HEK293T (cell line): Measurements from ENCODE around the gene NMNAT2.

Experiments
- CTCF ChIA-PET: fragments of 350-600 bp; formaldehyde crosslinking; extraction: SDS; loops from one replicate; lab custom pipeline; 2021; ENCODE audit warnings: antibody characterized with exemption, inconsistent platforms; lab: Yijun Ruan, JAX
- POLR2A ChIA-PET: fragments of 350-600 bp; formaldehyde crosslinking; extraction: SDS; loops from one replicate; lab custom pipeline; 2020; ENCODE audit warnings: antibody characterized with exemption, inconsistent platforms; lab: Yijun Ruan, JAX
- DNase-seq: peaks from one replicate; pipeline ENCODE4 v3.0.0; 2012; ENCODE audit warnings: mixed read lengths; ENCODE audit errors: extremely low spot score
- ARNT ChIP-seq: fragments of 450-650 bp; IDR thresholded peaks from 2 replicates; pipeline ENCODE4 v1.6.1; 2017; ENCODE audit warnings: mild to moderate bottlenecking
- BHLHE40 ChIP-seq: fragments of 450-650 bp; IDR thresholded peaks from 2 replicates; pipeline ENCODE4 v1.6.1; 2016; ENCODE audit warnings: mild to moderate bottlenecking, moderate library complexity, borderline replicate concordance
- CTBP1 ChIP-seq: fragments of 450-650 bp; IDR thresholded peaks from 2 replicates; pipeline ENCODE4 v1.6.1; 2016; ENCODE audit warnings: borderline replicate concordance
- ELF4 ChIP-seq: fragments of 450-650 bp; IDR thresholded peaks from 2 replicates; pipeline ENCODE4 v1.6.1; 2017; ENCODE audit warnings: antibody characterized with exemption
- FOXA1 ChIP-seq: fragments of 450-650 bp; IDR thresholded peaks from 2 replicates; pipeline ENCODE4 v1.6.1; 2016; ENCODE audit warnings: mild to moderate bottlenecking
- FOXK2 ChIP-seq: fragments of 450-650 bp; IDR thresholded peaks from 2 replicates; pipeline ENCODE4 v1.6.1; 2016; ENCODE audit warnings: mild to moderate bottlenecking
- FOXM1 ChIP-seq: fragments of 450-650 bp; IDR thresholded peaks from 2 replicates; pipeline ENCODE4 v1.6.1; 2017; ENCODE audit warnings: mild to moderate bottlenecking, borderline replicate concordance
- HDGF ChIP-seq: fragments of 450-650 bp; IDR thresholded peaks from 2 replicates; pipeline ENCODE4 v1.6.1; 2017; ENCODE audit warnings: antibody characterized with exemption, borderline replicate concordance
- L3MBTL2 ChIP-seq: fragments of 450-650 bp; conservative IDR thresholded peaks from 2 replicates; pipeline ENCODE4 v1.6.1; 2016; ENCODE audit warnings: mild to moderate bottlenecking
- LEF1 ChIP-seq: fragments of 450-650 bp; IDR thresholded peaks from 2 replicates; pipeline ENCODE4 v1.6.1; 2017; ENCODE audit warnings: mild to moderate bottlenecking, borderline replicate concordance
- NFRKB ChIP-seq: fragments of 450-650 bp; IDR thresholded peaks from 2 replicates; pipeline ENCODE4 v1.6.1; 2016; ENCODE audit warnings: mild to moderate bottlenecking, moderate library complexity
- PKNOX1 ChIP-seq: fragments of 450-650 bp; IDR thresholded peaks from 2 replicates; pipeline ENCODE4 v1.6.1; 2016
- SP1 ChIP-seq: fragments of 450-650 bp; IDR thresholded peaks from 2 replicates; pipeline ENCODE4 v1.6.1; 2017
- SUZ12 ChIP-seq: fragments of 450-650 bp; IDR thresholded peaks from 2 replicates; pipeline ENCODE4 v1.6.1; 2016; ENCODE audit warnings: mild to moderate bottlenecking
- TARDBP ChIP-seq: fragments of 450-650 bp; IDR thresholded peaks from 2 replicates; pipeline ENCODE4 v1.6.1; 2016
- ZNF384 ChIP-seq: fragments of 450-650 bp; IDR thresholded peaks from 2 replicates; pipeline ENCODE4 v1.6.1; 2016

The NMNAT2 gene

GRCh38 chr1:183374825-183375224 lies 43.4 kb downstream of the NMNAT2 start:
- ChIA-PET CTCF (no interaction called here), POLR2A (no interaction called here)
- no peak for DNase-seq
- TF ChIP-seq CTBP1 (no peak), SUZ12 (no peak), FOXM1 (no peak), ARNT (no peak), ZNF384 (no peak), FOXK2 (no peak), LEF1 (no peak), L3MBTL2 (no peak), HDGF (no peak), SP1 (no peak), NFRKB (no peak), TARDBP (no peak)

- CTCF ChIA-PET, result no interaction called here
Observed at GRCh38 chr1:183372586-183373230, 45.5 kb downstream of the NMNAT2 start.

GRCh38 chr1:183370399-183371058 lies 47.7 kb downstream of the NMNAT2 start:
- CTCF ChIA-PET, result no interaction called here
- POLR2A ChIA-PET, result no interaction called here
- no peak for TF ChIP-seq LEF1
- no peak for TF ChIP-seq BHLHE40
- TF ChIP-seq L3MBTL2, result no peak
- TF ChIP-seq TARDBP, result no peak
- no peak for TF ChIP-seq CTBP1
- no peak for DNase-seq

More at GRCh38 chr1:183372586-183373230, 45.5 kb downstream of the NMNAT2 start:
- POLR2A ChIA-PET, result no interaction called here
- no peak for DNase-seq
- TF ChIP-seq HDGF (no peak), FOXK2 (no peak), LEF1 (no peak), SUZ12 (no peak), SP1 (no peak), BHLHE40 (no peak), TARDBP (no peak), L3MBTL2 (no peak), ARNT (no peak), ZNF384 (no peak), CTBP1 (no peak), PKNOX1 (no peak), NFRKB (no peak), FOXA1 (no peak), ELF4 (no peak), FOXM1 (no peak)

GRCh38 chr1:183368213-183369108 lies 49.7 kb downstream of the NMNAT2 start:
- ChIA-PET CTCF (interaction anchor here (0.6 kb wide), 1 partner anchor 770 kb away, joined by 6 read pairs; no protein-coding TSS in a partner anchor), POLR2A (no interaction called here)
- TF ChIP-seq PKNOX1 (no peak), FOXM1 (no peak), HDGF (no peak), FOXA1 (no peak), BHLHE40 (no peak), SP1 (no peak), ARNT (no peak), LEF1 (no peak), TARDBP (no peak), ZNF384 (no peak), L3MBTL2 (no peak), CTBP1 (no peak), SUZ12 (no peak), FOXK2 (no peak), ELF4 (no peak), NFRKB (no peak)
- no peak for DNase-seq

- ChIA-PET POLR2A (no interaction called here), CTCF (no interaction called here)
- TF ChIP-seq PKNOX1 (no peak), CTBP1 (no peak), NFRKB (no peak), SUZ12 (no peak), FOXM1 (no peak), HDGF (no peak), FOXK2 (no peak), ZNF384 (no peak), LEF1 (no peak), SP1 (no peak)
- no peak for DNase-seq
Observed at GRCh38 chr1:183366116-183366515, 52.1 kb downstream of the NMNAT2 start.

- no peak for DNase-seq
- TF ChIP-seq SUZ12, result no peak
- no peak for TF ChIP-seq CTBP1
- no peak for TF ChIP-seq TARDBP
- TF ChIP-seq ZNF384, result no peak
- no peak for TF ChIP-seq ELF4
- TF ChIP-seq L3MBTL2, result no peak
- TF ChIP-seq SP1, result no peak
- TF ChIP-seq HDGF, result no peak
- CTCF ChIA-PET, result no interaction called here
- POLR2A ChIA-PET, result no interaction called here
Observed at GRCh38 chr1:183365676-183366075, 52.5 kb downstream of the NMNAT2 start.
